Stimulated activated CD8-positive, alpha-beta memory T cell treated with anti-CD3 and anti-CD28 coated beads, Interleukin-4, amount 100 ng/mL, for 4 hours (primary cell): ENCODE data around the gene TPM1.

ENCODE experiments used
- DNase-seq, 2 donors: peaks; one replicate each; pipeline ENCODE4 v3.0.0-alpha.2; 2020; ENCODE audit warnings: low read depth in 2 of 2, low spot score in 1 of 2

TPM1 gene

DNA sequence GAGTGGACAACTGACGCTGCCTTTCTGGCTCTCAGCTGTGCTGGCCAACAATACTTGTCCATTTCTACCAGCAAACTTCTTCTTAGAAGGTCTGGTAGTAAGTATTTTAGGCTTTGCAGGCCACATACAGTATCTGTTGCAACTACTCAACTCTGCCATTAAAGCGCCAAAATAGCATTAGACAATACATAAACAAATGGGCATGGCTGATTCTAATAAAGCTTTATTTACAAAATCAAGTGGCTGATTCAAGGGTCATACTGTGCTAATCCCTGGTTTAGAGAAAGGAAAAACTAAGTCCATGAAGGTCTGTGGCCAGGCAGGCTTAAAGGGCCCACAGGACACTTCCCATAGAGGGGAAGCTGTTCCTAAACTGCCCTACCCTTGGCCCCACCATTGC, 26.3 kb upstream of the TPM1 start:
- no peak for DNase-seq

DNA sequence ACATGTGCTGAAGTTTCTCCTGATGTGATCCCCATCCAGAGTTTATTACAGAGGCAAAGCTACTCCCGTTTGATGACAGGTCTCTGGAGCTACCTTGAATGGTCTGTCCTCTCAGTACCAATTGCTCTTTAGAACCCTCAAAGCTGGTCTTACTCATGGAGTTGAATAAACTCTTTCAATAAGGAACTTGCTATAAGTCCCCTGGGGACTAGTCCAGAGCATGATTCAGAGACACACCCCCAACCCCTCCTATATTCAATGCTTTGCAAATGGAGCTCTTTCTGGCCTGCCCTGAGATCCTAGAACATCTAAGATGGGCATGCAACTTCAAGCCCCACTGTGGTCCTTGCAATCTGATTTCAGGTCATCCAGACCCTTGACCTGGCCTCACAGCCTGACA, 23.9 kb upstream of the TPM1 start:
- no peak for DNase-seq

DNA sequence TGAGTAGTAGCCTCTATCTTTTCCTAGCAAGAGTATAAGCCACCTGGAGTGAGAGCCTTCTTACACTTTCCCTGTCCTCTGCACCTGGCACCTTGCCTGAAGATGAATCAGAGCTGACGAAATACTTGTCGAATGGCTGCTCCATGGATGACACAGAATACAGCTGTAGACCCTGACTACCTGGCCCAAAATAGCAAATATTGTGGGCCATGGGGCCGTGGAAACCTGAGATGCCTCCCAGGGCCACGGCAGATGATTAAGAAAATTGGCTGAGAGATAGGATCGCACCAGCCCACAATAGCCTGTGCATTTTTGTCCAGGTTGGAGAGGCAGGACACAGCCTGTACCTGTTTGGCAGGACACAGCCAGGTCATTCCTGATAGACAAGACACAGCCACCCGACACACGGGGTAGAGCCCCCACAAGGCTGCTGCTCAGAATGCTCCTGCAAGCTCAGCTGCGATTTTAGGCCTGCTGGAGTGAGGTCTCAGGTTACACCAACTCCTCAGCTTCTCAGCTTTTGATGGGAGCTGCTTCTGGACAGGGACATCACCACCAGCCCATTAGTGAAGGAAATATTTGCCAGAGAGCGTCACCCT, 22.9 kb upstream of the TPM1 start:
- DNase-seq = no peak

DNA sequence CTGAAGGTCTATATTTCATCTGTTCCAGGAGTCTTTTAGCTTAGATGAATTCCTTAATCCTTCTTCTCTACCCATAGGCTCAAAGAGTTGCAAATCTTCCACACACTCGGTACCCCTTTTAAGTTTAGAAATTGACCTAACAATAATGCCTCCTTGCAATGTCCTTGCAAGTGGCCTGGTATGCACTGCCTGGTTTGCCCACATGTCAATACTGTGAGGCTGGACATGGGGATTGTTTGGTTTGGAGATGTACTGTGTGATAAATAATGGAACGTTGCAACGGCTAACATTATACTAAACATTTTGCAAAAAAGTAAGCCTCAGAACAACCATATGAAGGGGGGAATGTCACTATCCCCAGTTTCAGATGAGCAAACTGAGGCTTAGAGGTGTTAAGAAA, 22.4 kb upstream of the TPM1 start:
- no peak for DNase-seq

DNA sequence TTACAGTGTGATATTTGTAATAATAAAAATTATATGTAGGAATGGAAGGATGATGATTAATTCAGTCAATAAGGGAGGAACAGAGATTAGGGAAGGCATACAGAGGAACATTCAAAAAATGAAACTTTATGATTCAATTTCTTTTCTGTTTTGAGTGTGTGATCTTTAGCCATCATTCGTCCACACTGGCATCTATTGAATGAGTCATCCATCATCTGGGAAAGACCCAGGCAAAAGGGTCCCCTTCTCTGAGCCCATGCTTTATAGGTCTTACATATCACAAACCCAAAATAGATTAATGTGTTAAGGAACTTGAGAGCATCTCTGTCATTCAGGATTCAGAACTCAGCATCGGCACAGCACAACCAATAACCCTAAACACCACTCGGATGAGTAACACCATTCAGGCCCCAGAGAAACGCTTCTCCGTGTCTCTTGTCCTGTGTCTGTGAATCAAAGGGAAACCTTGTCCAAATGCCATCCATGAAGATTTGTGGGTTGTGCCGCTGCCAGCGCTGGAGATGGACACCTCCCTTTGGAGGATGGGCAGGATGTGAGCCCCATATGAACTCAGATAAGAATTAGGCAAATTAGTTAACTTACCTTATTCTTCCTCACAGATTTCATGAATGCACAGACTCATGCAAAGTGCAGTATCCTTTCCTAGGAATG, 21.7 kb upstream of the TPM1 start:
- DNase-seq = no peak

DNA sequence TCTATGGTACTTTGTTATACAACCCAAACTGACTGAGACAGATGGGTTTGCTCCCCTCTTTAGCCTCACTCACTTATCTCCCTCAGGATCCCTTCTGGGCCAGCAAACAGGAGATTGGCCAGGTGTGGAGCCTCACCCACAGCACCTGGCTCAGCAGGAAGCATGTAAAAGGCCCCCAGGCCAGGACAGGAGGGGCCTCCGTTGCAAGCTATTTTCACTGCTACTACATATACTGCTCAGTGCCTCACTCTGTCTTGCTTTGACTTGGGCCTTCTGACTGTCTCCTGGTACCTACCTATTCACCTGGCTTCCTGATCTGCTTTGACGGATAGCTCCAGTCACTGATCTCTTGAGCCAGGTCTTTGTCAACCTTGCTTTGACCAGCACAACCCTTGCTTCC, 20.4 kb upstream of the TPM1 start:
- DNase-seq = no peak

DNA sequence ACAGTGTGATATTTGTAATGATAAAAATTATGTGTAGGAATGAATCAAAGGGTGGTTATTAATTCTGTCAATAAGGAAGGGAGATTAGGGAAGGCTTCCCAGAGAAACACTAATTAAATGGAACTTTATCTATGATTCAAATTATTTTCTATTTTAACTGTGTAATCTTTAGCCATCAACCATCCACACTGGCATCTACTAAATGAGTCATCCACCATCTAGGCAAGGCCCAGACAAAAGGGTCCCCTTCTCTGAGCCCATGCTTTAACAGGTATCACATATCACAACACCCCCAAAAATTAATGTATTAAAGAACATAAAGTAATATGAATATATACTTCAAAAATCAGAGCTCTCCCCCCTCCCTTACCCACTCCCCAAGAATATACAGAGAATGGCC, 19.9 kb upstream of the TPM1 start:
- DNase-seq = no peak

DNA sequence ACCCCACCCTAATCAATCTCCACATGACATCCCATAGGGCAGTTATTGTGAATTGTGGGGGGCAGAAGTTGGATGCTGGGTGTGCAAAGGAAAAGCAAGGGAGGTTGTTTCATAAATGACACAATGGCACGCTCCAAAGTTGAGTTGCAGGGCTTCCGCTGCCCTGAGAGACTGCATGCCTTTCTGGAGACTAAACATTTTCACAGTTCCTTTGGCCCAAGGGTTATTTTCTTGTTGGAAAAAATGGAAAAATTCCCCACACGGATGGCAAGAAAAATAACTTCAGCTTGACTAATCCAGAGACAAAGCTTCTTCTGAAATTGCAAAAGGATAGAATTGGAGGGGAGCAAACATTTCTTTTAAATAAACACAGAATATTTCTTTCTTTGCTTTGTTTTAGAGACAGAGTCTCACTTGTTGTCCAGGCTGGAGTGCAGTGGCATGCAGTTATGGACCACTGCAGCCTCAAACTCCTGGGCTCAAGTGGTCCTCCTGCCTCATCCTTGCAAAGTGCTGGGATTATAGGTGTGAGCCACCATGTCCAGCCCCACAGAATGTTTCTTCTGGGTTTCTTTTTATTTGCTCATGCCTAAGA, 19.1 kb upstream of the TPM1 start:
- DNase-seq = no peak

DNA sequence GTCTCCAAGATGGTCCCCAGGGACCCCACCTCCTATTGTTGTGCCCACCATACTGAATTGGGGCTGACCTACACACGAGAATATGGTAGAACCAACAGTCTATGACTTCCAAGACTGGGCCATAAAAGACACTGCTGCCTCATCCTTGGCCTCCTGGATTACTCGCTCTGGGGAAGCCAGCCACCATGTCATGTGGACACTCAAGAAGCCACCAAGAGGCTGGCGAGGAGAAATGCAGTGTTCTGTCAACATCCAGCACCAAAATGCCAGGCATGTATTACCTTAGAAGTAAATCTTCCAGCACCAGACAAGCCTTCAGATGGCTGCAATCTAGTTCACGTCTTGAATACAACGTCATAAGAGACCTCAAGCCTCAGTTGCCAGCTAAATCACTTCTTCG, 17.1 kb upstream of the TPM1 start:
- DNase-seq = no peak

DNA sequence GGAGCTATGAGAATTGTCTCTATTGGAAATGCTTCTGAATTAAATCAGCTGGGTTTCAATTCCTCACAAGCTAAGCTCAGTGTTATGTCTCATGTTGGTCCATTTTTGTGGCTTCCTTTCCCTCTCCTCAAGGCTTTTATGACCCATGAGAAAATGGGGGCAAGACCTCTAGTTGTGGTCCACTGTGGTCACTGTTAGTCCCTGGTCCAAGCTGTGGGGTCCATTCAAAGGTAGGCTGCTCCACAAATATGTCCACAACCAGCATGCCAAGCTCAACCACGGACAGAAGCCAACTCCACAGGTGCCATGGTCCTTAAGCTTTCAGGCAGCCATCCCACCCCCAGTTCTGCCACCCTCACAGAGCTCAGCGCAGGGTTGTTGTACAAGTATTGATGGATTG, 14.9 kb upstream of the TPM1 start:
- DNase-seq = no peak

DNA sequence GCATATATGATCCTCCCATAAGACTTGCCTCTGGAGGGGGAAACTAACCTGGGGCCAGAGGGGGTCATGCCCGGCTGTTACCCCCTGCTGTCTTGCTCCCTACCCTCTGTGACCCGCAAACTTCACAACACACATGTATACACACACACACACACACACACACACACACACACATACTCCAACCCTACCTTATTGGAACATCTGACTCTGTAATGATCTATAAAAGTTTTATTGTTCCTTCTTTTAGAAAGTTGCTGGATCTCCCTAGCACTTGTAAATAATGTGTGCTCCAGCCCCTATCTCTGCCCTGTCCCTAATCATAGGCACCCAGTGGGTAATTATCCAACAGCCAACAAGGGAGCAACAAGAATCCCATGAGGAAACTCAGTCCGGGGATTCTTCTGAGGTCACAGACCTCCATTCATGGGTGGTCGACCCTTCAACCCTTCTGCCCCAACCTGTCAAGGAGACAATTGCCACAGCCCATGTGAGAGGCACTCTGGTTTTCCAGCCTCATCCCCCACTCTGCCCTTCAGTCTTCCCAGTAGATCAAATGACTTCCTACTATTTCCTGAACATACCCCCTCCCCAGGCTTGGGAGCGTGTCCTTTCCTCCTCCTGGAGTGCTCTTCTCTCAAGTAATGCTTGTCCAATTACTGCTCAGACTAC, 14.0 kb upstream of the TPM1 start:
- no peak for DNase-seq

DNA sequence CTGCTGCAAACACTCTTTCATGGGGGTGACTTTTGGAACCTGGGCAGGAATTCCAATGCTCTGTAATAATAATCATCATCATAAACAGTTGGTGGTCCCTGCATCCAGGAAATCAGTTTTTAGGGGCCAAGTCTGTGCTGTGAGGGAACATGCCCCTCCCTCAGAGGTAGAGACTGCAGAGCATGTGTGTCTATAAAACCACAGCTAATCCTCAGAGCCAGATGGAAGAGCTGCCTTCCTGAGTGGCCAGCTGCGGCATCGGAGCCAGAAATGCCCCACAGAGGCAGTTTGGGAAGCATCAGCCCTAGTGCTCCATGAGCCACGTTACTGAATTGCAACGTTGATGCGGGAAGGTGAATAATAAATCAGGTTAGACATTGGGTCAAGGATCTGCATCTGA, 12.9 kb upstream of the TPM1 start:
- no peak for DNase-seq

DNA sequence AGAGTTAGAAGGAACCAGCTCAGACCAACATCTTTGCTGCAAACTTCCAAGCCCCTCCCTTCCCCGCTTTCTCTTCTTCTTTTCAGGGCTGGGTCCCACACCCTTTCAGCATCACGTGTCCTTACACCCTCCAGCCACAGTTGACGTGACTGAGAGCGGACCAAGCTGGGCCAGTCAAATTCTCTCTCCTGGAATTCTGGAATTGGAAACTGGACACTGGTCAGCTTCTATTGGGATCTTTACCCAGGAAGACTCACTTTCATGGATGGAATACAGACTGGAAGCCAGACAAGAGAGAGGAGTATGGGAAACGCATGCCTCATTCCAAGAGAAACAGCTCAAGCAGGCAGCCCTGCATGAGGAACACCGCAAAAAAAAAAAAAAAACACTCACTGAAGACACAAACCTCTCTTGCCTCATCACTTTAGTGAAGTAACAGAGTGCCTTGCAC, 12.4 kb upstream of the TPM1 start:
- no peak for DNase-seq

DNA sequence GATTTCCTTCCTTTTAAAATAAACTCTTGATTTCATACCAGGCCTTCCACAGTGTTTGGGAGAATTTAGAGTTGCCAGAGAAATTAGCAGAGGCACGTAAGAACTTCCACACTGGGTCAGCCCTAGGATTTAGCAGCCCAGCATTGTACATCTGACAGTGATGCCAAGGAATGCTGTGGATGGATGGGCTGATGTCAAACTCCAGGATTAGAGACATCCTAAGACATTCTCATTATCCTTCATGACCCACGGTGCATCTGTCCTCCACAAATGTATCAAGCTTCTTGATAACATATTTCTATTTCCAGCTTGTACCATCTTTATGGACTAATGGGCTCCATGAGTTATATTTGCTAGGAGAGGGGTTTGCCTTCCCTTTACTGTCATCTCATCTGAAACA, 8.0 kb upstream of the TPM1 start:
- no peak for DNase-seq

DNA sequence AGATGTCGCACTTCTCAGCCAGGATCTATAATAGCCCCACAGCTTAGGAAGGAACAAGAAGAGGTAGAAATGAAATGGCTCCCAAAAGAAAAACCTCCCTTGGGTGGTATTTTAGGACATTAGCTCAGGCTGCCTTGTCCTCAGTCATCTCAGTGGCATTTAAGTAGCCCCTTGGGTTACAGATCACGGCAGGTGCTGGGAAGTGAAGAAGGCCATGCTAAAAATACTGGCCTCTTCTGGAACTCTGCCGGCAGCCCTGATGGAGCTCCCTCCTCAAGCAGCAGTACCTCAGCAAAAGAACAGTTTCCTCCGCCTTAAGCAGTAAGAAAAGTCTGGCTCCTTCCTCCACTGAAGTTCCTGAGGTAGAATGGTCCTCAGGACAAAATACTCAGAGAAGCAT, 7.3 kb upstream of the TPM1 start:
- no peak for DNase-seq

DNA sequence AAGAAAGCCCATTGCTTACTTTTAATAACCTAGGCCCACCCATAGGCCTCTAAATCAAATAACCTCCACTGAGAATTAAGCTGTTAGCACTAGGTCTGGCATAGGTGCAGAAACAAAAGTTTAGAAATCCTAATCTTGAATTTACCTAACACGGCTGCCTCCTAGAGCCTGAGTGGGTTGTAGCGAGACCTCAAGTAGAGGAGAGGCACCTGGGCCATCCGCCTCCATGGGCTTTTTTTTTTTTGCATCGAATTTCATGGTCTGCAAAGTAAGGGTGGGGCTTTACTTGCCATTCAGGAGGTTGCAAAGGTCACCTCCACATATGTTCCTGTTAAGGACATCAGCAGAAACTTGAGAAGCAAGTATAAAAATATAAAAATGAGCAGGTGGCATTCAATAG, 6.6 kb upstream of the TPM1 start:
- DNase-seq = no peak

DNA sequence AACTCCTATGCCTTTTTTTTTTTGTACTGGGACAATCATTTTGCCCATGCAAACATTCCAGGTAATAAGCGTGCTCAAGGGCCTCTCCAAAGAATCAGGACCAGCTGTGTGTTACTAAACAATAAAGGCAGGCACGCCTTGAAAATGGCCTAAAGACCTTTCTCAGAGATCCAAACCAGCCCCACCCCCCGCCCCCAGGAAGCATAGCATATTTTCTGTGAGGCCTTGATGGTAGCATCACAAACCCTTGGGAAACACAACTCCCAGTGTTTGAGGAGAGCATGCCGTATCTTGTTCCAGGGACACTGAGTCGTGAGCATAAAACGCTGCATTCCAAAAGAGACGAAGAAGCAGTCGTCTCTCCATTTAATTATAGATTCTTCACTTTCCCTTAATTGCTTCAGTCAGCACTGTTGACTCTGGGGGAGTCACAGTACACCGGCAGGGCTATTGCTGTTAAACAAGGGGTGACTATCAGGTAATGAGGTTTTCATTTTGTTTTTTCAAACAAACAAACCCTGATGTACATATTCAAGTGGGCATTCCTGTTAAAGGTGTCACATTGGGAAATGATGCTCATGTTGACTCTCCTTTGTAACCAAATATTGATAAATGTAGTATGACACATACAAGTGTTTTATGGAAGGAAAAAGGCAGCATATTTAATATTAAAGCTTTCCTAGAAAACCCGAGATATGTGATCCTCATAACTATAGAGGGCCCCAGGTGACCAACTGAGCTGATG, 4.4 kb upstream of the TPM1 start:
- DNase-seq = no peak

DNA sequence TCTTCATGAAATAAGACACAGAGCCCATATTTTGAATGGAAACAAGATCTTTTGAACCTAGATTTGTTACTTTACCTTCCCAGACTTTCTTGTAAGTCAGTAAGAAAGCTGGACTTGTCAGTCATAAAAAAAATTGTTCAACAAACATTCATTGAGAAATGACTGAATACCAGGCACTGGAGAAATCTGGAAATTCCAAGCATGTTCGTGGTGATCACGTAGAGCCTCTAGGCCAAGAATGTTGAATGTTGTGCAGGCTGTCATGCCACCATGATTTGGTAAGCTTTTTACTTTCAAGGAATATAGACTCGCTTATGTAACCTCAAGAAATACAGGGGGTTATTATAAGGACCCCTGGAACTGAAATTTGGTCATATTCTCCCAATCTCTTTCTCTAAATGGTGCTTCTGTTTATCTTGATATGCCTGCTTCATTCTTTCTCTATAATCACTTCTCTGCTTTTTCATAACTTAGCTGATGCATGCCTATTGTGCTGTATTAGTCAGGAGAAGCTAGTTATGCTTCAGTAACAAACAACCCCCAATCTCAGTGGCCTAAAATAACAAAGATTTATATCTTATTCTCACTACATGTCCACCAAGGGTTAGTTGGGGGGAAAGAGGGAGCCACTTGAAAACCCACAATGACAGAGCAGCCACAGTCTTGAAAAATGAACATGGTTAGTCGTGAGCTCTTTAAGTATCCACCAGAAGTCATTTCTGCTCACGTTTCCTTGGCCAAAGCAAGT, 3.4 kb upstream of the TPM1 start:
- no peak for DNase-seq

DNA sequence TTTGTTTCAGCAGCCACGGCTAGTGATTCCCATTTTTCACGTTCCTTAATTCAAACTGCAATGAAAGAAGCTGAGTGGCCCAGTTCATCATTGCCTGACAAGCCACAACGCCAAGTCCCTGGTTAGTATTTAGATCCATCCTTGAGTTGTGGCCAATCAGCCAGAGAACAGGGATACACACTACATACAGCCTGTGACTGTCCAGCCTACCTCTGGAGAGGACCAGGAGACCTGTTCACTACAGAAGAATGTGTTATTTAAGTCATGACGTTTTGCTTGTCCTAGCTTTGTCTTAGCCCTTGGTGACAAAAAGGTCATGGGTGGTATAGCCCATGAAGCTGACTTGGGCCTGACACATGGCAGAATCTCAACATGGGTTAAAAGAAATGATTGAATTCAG, 2.7 kb upstream of the TPM1 start:
- no peak for DNase-seq

DNA sequence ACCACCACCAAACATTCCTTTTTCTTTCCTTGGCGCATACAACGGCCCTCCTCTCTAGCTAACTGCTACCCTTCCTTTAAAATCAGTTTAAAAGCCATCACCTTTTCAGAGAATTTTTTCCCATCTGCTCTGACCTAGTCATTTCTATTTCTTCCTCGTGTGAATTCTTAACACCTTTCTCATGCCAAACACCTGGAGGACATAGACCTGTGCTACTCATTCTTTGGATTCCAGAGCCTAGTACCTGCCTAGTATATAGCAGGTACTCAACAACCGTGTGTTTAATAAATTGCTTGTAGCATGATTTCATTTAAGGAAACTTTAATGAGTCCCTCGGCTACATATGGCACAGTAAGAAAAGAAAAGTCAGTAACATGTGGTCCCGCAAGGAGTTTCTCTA, 2.0 kb upstream of the TPM1 start:
- no peak for DNase-seq

DNA sequence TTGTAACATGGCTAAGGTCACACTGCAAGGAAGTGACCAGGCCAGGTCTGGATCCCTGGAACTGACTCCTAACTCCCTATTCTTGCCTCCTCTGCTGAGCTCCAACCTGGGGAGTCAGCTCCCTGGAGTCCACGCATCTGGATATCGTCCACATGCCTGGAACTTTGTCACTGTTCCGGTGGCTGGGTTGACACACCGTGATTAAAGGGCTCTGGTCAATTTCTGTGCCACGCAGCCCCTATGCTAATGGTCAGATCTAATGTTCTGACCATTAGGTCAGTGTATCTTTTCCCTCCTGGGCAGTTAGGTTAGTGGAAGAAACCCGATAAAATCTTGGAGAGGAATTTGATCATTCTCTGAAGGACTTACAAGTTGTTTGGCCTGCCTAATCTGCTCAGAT, 1.6 kb upstream of the TPM1 start:
- DNase-seq = no peak
